ENCODE measurements around the gene FTO. TPM values are rescaled to one million over a fixed set of nuclear protein-coding genes. Genes with fewer than 3 reads are reported as not detected.

FTO gene
- polyA plus RNA-seq, 2 donors, result 5.3 to 14.7 TPM

DNA sequence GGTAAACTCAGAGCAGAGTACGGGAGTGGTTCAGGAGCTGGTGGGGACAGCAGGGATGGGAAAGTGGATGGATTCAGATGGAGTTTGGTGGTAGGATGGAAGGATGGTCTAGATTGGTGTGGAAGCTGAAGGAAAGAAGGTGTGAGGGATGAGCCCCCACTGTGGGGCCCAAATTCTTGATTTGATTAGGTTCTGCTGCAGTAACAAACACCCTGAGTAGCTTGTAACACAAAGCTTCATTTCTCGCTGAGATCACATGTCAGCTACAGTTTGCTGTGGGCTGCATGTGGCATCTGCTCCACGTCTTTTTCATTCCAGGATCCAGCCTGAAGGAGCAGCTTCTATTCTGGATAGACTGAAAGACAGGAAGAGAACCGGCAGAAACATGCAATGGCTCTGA, 438.8 kb downstream of the FTO start:
- H3K4me1 ChIP-seq (ENCODE audit: control insufficient read depth in 2 of 2, insufficient read depth in 2 of 2, low read length in 1 of 2), result no peaks in the 10 kb centered on the region
- H3K9me3 ChIP-seq (ENCODE audit: control insufficient read depth in 2 of 2, insufficient read depth in 1 of 2, low read depth in 1 of 2, low read length in 1 of 2), result no peaks in the 10 kb centered on the region
- peaks cover 0 to 2% of the 10 kb centered on the region in 2 donors for H3K27me3 ChIP-seq (ENCODE audit: control insufficient read depth in 1 of 2, insufficient read depth in 2 of 2, low read length in 2 of 2)
- no peak overlapping the region for H3K27ac ChIP-seq (ENCODE audit: low read depth in 2 of 2, low read length in 1 of 2)
- H3K4me3 ChIP-seq (ENCODE audit: low read depth in 1 of 2, low read length in 2 of 2), result no peak overlapping the region
- 76 to 81% methylated on average over 4 of the region's 4 CpGs for WGBS, 2 donors
- H3K36me3 ChIP-seq (ENCODE audit: control insufficient read depth in 2 of 2, insufficient read depth in 2 of 2, low read length in 1 of 2), result no peaks in the 10 kb centered on the region

DNA sequence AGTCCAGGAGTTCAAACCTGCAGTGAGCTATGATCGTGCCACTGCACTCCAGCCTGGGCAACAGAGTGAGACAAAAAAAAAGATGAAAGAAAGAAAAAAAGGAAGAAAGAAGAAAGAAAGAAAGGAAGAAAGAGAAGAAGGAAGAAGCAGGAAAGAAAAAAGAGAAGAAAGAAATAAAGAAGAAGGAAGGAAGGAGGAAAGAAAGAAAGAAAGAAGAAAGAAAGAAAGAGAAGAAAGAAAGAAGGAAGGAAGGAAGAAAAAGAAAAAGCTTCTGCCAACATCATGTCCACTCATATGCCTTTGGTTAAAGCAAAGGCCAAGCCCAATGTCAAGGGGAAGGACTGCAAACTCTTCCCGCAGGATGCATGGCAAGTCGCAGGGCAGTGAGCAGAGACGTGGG, 439.5 kb downstream of the FTO start:
- WGBS, 2 donors, result 90 to 97% methylated on average over 4 of the region's 4 CpGs
- peaks cover 0 to 2% of the 10 kb centered on the region in 2 donors for H3K27me3 ChIP-seq (ENCODE audit: control insufficient read depth in 1 of 2, insufficient read depth in 2 of 2, low read length in 2 of 2)
- H3K9me3 ChIP-seq (ENCODE audit: control insufficient read depth in 2 of 2, insufficient read depth in 1 of 2, low read depth in 1 of 2, low read length in 1 of 2), result no peaks in the 10 kb centered on the region
- no peaks in the 10 kb centered on the region for H3K4me1 ChIP-seq (ENCODE audit: control insufficient read depth in 2 of 2, insufficient read depth in 2 of 2, low read length in 1 of 2)
- no peak overlapping the region for H3K4me3 ChIP-seq (ENCODE audit: low read depth in 1 of 2, low read length in 2 of 2)
- H3K27ac ChIP-seq (ENCODE audit: low read depth in 2 of 2, low read length in 1 of 2), result no peak overlapping the region
- no peaks in the 10 kb centered on the region for H3K36me3 ChIP-seq (ENCODE audit: control insufficient read depth in 2 of 2, insufficient read depth in 2 of 2, low read length in 1 of 2)

DNA sequence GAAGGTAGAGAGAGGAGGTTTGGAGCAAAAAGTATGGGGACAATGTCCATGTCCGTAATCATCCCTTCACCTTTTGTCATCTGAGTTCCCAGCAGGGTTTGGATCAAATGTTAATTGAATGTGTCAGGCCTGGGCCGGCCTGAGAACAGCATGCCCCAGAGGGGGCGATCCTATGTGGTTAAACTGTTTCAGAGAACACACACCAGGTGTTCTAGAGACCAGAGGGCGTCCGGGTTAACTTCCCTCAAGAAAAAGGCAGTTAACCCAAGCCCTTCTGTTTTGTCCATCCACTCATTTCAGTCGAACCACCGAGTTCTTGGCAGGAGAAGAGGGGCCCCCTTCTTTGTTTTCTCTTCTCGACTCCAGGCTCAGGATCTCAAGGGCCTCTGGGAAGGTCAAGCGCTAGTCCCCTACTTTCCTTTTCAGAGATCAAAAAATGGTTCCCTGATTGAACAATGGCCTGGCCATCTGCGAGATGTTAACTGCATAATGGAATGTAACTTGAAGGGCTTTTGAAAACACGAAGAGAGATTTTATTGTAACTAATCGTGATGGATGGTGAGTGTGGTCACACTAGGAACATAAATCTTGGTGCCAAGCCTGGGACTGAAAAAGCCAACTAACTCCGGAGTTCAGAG, 440.1 kb downstream of the FTO start:
- no peak overlapping the region for H3K27ac ChIP-seq (ENCODE audit: low read depth in 2 of 2, low read length in 1 of 2)
- no peak overlapping the region for H3K4me3 ChIP-seq (ENCODE audit: low read depth in 1 of 2, low read length in 2 of 2)
- H3K9me3 ChIP-seq (ENCODE audit: control insufficient read depth in 2 of 2, insufficient read depth in 1 of 2, low read depth in 1 of 2, low read length in 1 of 2), result peaks cover 0 to 2% of the 10 kb centered on the region in 2 donors
- WGBS, 2 donors, result 57 to 60% methylated on average over 13 of the region's 13 CpGs
- H3K4me1 ChIP-seq (ENCODE audit: control insufficient read depth in 2 of 2, insufficient read depth in 2 of 2, low read length in 1 of 2), result no peaks in the 10 kb centered on the region
- no peaks in the 10 kb centered on the region for H3K36me3 ChIP-seq (ENCODE audit: control insufficient read depth in 2 of 2, insufficient read depth in 2 of 2, low read length in 1 of 2)
- H3K27me3 ChIP-seq (ENCODE audit: control insufficient read depth in 1 of 2, insufficient read depth in 2 of 2, low read length in 2 of 2), result peaks cover 0 to 2% of the 10 kb centered on the region in 2 donors

DNA sequence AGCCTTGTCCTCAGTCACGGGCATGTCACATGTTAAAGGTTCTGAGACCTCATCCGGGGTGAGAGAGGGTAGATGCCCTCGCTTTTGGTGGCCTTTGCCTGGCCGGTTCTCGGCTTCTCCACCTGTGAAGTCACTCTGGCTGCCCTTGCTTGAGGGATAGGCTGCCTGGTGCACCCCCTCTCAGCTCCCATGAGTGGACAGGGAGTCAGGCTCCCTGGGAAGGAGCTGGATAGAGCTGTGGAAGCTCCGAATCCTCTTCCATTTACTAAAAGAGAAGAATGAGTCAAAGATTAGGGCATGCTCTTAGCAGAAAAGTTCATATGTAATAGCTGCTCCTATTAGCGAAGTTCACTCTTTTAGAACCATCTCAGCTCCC, 440.6 kb downstream of the FTO start:
- WGBS, 2 donors, result 81 to 85% methylated on average over 7 of the region's 7 CpGs
- Histone ChIP-seq H3K36me3 (ENCODE audit: control insufficient read depth in 2 of 2, insufficient read depth in 2 of 2, low read length in 1 of 2) (no peaks in the 10 kb centered on the region), H3K4me3 (ENCODE audit: low read depth in 1 of 2, low read length in 2 of 2) (no peak overlapping the region), H3K4me1 (ENCODE audit: control insufficient read depth in 2 of 2, insufficient read depth in 2 of 2, low read length in 1 of 2) (no peaks in the 10 kb centered on the region), H3K27me3 (ENCODE audit: control insufficient read depth in 1 of 2, insufficient read depth in 2 of 2, low read length in 2 of 2) (peaks cover 0 to 2% of the 10 kb centered on the region in 2 donors), H3K27ac (ENCODE audit: low read depth in 2 of 2, low read length in 1 of 2) (no peak overlapping the region), H3K9me3 (ENCODE audit: control insufficient read depth in 2 of 2, insufficient read depth in 1 of 2, low read depth in 1 of 2, low read length in 1 of 2) (peaks cover 0 to 3% of the 10 kb centered on the region in 2 donors)

DNA sequence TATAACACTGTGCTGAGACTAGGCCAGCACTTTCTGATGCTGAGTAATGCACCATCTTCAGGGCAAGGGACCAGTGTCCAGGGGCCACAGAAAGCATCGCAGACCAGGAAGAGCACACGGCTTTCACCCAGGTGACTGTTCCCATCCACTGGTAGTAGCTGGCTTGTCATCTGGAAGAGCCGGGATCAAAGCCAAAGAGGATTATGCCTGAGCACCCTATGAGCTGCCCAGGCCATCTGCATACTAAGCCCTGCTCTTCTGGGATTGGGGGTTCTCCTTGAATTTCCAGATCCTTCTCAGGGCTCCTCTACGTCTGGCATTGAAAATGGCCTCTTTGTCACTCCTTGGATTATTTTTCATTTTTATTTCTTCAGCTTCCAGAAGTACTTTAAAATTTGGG, 441.9 kb downstream of the FTO start:
- Histone ChIP-seq H3K4me1 (ENCODE audit: control insufficient read depth in 2 of 2, insufficient read depth in 2 of 2, low read length in 1 of 2) (no peaks in the 10 kb centered on the region), H3K27ac (ENCODE audit: low read depth in 2 of 2, low read length in 1 of 2) (no peak overlapping the region), H3K9me3 (ENCODE audit: control insufficient read depth in 2 of 2, insufficient read depth in 1 of 2, low read depth in 1 of 2, low read length in 1 of 2) (peaks cover 0 to 3% of the 10 kb centered on the region in 2 donors), H3K36me3 (ENCODE audit: control insufficient read depth in 2 of 2, insufficient read depth in 2 of 2, low read length in 1 of 2) (no peaks in the 10 kb centered on the region), H3K4me3 (ENCODE audit: low read depth in 1 of 2, low read length in 2 of 2) (no peak overlapping the region), H3K27me3 (ENCODE audit: control insufficient read depth in 1 of 2, insufficient read depth in 2 of 2, low read length in 2 of 2) (peaks cover 0 to 2% of the 10 kb centered on the region in 2 donors)
- 79 to 80% methylated on average over 4 of the region's 4 CpGs for WGBS, 2 donors

DNA sequence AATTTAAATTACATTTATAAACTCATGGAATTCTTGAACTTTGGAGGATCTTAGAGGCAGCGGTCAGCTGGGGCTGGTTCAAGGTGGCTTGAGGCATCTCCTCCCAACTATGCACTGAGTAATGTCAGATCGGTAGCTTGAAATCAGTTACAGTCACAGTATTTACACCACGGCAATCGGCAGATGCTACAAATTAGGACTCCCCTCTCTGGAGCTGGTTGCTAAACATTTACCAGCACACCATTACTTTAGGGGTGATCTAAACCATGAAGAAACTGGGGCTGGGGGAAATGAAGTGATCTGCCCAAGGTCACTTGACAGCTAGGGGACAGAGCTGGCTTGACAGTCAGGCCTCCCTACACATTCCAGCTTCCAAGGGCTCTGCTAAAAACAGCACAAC, 445.0 kb downstream of the FTO start:
- Histone ChIP-seq H3K4me1 (ENCODE audit: control insufficient read depth in 2 of 2, insufficient read depth in 2 of 2, low read length in 1 of 2) (no peaks in the 10 kb centered on the region), H3K36me3 (ENCODE audit: control insufficient read depth in 2 of 2, insufficient read depth in 2 of 2, low read length in 1 of 2) (no peaks in the 10 kb centered on the region), H3K4me3 (ENCODE audit: low read depth in 1 of 2, low read length in 2 of 2) (no peak overlapping the region), H3K27ac (ENCODE audit: low read depth in 2 of 2, low read length in 1 of 2) (no peak overlapping the region), H3K27me3 (ENCODE audit: control insufficient read depth in 1 of 2, insufficient read depth in 2 of 2, low read length in 2 of 2) (no peaks in the 10 kb centered on the region), H3K9me3 (ENCODE audit: control insufficient read depth in 2 of 2, insufficient read depth in 1 of 2, low read depth in 1 of 2, low read length in 1 of 2) (peaks cover 0 to 3% of the 10 kb centered on the region in 2 donors)
- 95% methylated on average over 4 of the region's 4 CpGs for WGBS, 2 donors

DNA sequence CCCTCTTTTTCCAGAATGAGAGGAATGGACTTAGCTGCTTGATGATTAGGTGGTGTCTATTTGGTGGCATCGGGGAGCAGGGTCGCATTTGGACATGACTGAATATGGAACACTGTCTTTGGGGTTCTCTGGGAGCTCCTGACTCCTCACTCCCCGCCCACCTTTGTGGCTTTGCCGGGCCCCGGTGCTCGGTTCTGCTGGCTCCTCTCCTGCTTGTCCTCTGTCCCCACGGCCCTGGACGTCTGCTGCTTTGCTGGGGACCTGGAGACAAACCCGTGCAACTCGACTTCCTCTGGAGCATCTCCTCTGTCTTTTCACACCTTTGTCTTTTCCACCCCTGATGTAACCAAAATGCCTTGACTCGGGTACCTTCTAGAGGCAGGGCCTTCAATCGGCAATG, 446.9 kb downstream of the FTO start:
- Histone ChIP-seq H3K9me3 (ENCODE audit: control insufficient read depth in 2 of 2, insufficient read depth in 1 of 2, low read depth in 1 of 2, low read length in 1 of 2) (peaks cover 0 to 3% of the 10 kb centered on the region in 2 donors), H3K36me3 (ENCODE audit: control insufficient read depth in 2 of 2, insufficient read depth in 2 of 2, low read length in 1 of 2) (no peaks in the 10 kb centered on the region), H3K27me3 (ENCODE audit: control insufficient read depth in 1 of 2, insufficient read depth in 2 of 2, low read length in 2 of 2) (no peaks in the 10 kb centered on the region), H3K4me1 (ENCODE audit: control insufficient read depth in 2 of 2, insufficient read depth in 2 of 2, low read length in 1 of 2) (no peaks in the 10 kb centered on the region), H3K27ac (ENCODE audit: low read depth in 2 of 2, low read length in 1 of 2) (no peak overlapping the region), H3K4me3 (ENCODE audit: low read depth in 1 of 2, low read length in 2 of 2) (no peak overlapping the region)
- WGBS, 2 donors, result 91% methylated on average over 12 of the region's 12 CpGs

DNA sequence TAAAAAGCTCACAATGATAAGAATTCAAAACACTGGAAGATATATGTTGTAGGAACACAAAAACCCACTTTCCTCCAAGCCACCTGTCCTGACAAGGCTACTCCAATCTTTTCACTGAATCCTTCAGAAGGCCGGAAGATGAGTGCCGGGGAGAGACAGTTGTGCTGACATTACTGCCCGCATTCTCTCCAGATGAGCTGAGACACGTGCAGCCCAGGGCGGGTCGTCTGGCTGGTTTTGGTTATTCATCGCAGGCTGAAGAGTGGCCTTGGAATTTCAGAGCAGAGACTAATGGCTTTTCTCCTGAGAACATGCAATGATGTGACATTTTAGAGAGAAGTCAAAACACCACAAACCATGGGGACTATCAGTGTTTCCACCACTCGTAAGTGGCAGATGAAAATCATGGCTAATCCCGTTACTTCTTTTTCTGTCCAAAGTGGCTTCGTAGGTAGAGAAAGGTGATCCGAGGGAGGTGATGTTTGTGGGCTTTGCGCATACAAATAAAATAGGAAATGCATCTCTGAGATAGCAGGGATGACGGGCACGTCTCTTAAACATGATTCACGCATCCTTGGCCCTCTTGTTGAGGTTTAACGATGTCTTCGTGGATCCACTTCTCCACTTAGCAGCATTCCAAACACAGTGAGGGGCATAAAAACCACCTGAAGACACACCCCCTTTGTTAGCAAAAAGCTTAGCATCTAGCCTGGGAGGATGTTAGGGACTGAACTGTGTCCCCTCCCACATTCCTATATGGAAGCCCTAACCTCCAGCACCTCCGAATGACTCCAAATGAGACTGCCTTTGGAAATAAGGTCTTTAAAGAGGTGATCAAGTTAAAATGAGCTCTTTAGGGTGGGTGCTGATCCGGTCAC, 448.6 kb downstream of the FTO start:
- H3K27ac ChIP-seq (ENCODE audit: low read depth in 2 of 2, low read length in 1 of 2), result no peak overlapping the region
- 83 to 91% methylated on average over 19 of the region's 19 CpGs for whole genome bisulfite sequencing, 2 donors

DNA sequence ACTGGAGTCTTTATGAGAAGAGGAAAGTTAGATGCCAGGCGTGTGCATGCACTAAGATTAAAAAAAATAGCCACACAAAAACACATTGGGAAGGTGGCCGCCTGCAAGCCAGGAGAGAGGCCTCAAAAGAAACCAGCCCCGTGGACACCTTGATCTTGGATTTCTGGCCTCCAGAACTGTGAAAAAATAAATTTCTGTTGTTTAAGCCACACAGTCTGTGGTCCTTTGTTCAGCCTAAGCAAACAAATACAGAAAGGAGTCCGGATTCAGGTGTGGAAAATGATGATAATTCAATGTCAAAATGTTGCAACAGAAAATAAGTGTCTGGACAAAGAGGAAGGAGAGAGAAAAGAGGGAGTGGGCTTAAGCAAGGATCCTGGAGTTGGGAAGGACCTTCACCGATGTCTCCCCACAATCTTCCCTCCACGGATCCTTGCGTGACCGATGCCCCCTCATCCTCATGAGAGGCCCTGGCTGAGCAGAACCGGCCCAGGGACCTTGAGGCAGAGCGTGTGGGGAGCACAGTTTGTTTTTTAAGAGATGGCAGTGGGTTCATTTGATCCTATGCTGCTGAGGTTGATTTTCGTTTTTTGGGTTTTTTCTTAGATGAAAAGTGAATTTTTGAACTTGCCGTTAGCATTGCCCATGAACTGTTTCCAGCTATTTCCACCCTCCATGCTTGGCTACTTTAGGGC, 449.4 kb downstream of the FTO start:
- no peak overlapping the region for H3K4me3 ChIP-seq (ENCODE audit: low read depth in 1 of 2, low read length in 2 of 2)
- 90% methylated on average over 12 of the region's 12 CpGs for WGBS, 2 donors
- no peaks in the 10 kb centered on the region for H3K27me3 ChIP-seq (ENCODE audit: control insufficient read depth in 1 of 2, insufficient read depth in 2 of 2, low read length in 2 of 2)
- H3K27ac ChIP-seq (ENCODE audit: low read depth in 2 of 2, low read length in 1 of 2), result no peak overlapping the region
- H3K4me1 ChIP-seq (ENCODE audit: control insufficient read depth in 2 of 2, insufficient read depth in 2 of 2, low read length in 1 of 2), result no peaks in the 10 kb centered on the region
- no peaks in the 10 kb centered on the region for H3K36me3 ChIP-seq (ENCODE audit: control insufficient read depth in 2 of 2, insufficient read depth in 2 of 2, low read length in 1 of 2)
- H3K9me3 ChIP-seq (ENCODE audit: control insufficient read depth in 2 of 2, insufficient read depth in 1 of 2, low read depth in 1 of 2, low read length in 1 of 2), result peaks cover 0 to 6% of the 10 kb centered on the region in 2 donors

More for the DNA sequence above, 448.6 kb downstream of the FTO start:
- H3K4me1 ChIP-seq (ENCODE audit: control insufficient read depth in 2 of 2, insufficient read depth in 2 of 2, low read length in 1 of 2), result no peaks in the 10 kb centered on the region
- H3K4me3 ChIP-seq (ENCODE audit: low read depth in 1 of 2, low read length in 2 of 2), result no peak overlapping the region
- H3K9me3 ChIP-seq (ENCODE audit: control insufficient read depth in 2 of 2, insufficient read depth in 1 of 2, low read depth in 1 of 2, low read length in 1 of 2), result peaks cover 0 to 6% of the 10 kb centered on the region in 2 donors
- H3K36me3 ChIP-seq (ENCODE audit: control insufficient read depth in 2 of 2, insufficient read depth in 2 of 2, low read length in 1 of 2), result no peaks in the 10 kb centered on the region
- no peaks in the 10 kb centered on the region for H3K27me3 ChIP-seq (ENCODE audit: control insufficient read depth in 1 of 2, insufficient read depth in 2 of 2, low read length in 2 of 2)
